HS-5 (cell line): ENCODE data around the gene PNLIPRP2.

Experiments
- DNase-seq: peaks from one replicate; pipeline ENCODE4 v3.0.0-alpha.2; 2012; ENCODE audit warnings: low read depth

The PNLIPRP2 gene

GRCh38 chr10:116655568-116655967, 34.8 kb downstream of the PNLIPRP2 start:
- DNase-seq = no peak

GRCh38 chr10:116656044-116656443, 35.3 kb downstream of the PNLIPRP2 start:
- no peak for DNase-seq

GRCh38 chr10:116657863-116658551, 37.3 kb downstream of the PNLIPRP2 start:
- DNase-seq = no peak

GRCh38 chr10:116659049-116659670, 38.4 kb downstream of the PNLIPRP2 start:
- DNase-seq = no peak

GRCh38 chr10:116660860-116661259, 40.1 kb downstream of the PNLIPRP2 start:
- DNase-seq = no peak

- DNase-seq = no peak
These were observed 42.6 kb downstream of the PNLIPRP2 start for GRCh38 chr10:116663342-116663741.

GRCh38 chr10:116664631-116665030, 43.9 kb downstream of the PNLIPRP2 start:
- no peak for DNase-seq

- DNase-seq = no peak
These were observed 44.9 kb downstream of the PNLIPRP2 start for GRCh38 chr10:116665541-116666125.

GRCh38 chr10:116667484-116667883, 46.7 kb downstream of the PNLIPRP2 start:
- DNase-seq = no peak

GRCh38 chr10:116668018-116668417, 47.3 kb downstream of the PNLIPRP2 start:
- no peak for DNase-seq

- no peak for DNase-seq
These were observed 47.7 kb downstream of the PNLIPRP2 start for GRCh38 chr10:116668446-116668845.

- no peak for DNase-seq
These were observed 48.3 kb downstream of the PNLIPRP2 start for GRCh38 chr10:116669080-116669479.

- DNase-seq = no peak
These were observed 49.3 kb downstream of the PNLIPRP2 start for GRCh38 chr10:116669832-116670644.

- no peak for DNase-seq
These were observed 50.0 kb downstream of the PNLIPRP2 start for GRCh38 chr10:116670706-116671105.

- DNase-seq = peak; percentile 6
These were observed 50.6 kb downstream of the PNLIPRP2 start for GRCh38 chr10:116671274-116671926.

GRCh38 chr10:116672891-116673290, 52.1 kb downstream of the PNLIPRP2 start:
- DNase-seq = no peak

- DNase-seq = no peak
These were observed 53.1 kb downstream of the PNLIPRP2 start for GRCh38 chr10:116673866-116674265.

- no peak for DNase-seq
These were observed 54.2 kb downstream of the PNLIPRP2 start for GRCh38 chr10:116674901-116675423.

- DNase-seq = no peak
These were observed 55.4 kb downstream of the PNLIPRP2 start for GRCh38 chr10:116676118-116676517.

- DNase-seq = no peak
These were observed 55.9 kb downstream of the PNLIPRP2 start for GRCh38 chr10:116676633-116677032.

- no peak for DNase-seq
These were observed 58.6 kb downstream of the PNLIPRP2 start for GRCh38 chr10:116679351-116679750.

- no peak for DNase-seq
These were observed 62.4 kb downstream of the PNLIPRP2 start for GRCh38 chr10:116683166-116683565.
